ENCODE measurements around the gene RMDN3.

RMDN3 gene

GRCh38 chr15:40696228-40696627 lies 58.8 kb downstream of the RMDN3 start:
- peak overlapping the region; percentile 94 for H3K4me3 ChIP-seq (ENCODE audit: low read length)
- DNase-seq (ENCODE audit: low read depth): no peak
- no peak for TF ChIP-seq CTCF (conservative IDR thresholded peaks at IDR 0.05; ENCODE audit: low read depth, low read length)

GRCh38 chr15:40695469-40695890 lies 59.6 kb downstream of the RMDN3 start:
- TF ChIP-seq CTCF (conservative IDR thresholded peaks at IDR 0.05; ENCODE audit: low read depth, low read length): no peak
- H3K4me3 ChIP-seq (ENCODE audit: low read length): peak overlapping the region; percentile 94
- no peak for DNase-seq (ENCODE audit: low read depth)

- DNase-seq (ENCODE audit: low read depth): peak; percentile 78
- no peak for TF ChIP-seq CTCF (conservative IDR thresholded peaks at IDR 0.05; ENCODE audit: low read depth, low read length)
- H3K4me3 ChIP-seq (ENCODE audit: low read length): peak within 1 kb of the TSS; percentile 94
Observed at GRCh38 chr15:40694688-40695468, 60.2 kb downstream of the RMDN3 start, which contains the start of gene RAD51. RAD51 (plus strand) TSS chr15:40695174; CDS start chr15:40698759, 3,585 bp downstream.

GRCh38 chr15:40693904-40694687 lies 61.0 kb downstream of the RMDN3 start:
- no peak for DNase-seq (ENCODE audit: low read depth)
- H3K4me3 ChIP-seq (ENCODE audit: low read length): peak overlapping the region; percentile 94
- TF ChIP-seq CTCF (conservative IDR thresholded peaks at IDR 0.05; ENCODE audit: low read depth, low read length): no peak

GRCh38 chr15:40691737-40692136 lies 63.3 kb downstream of the RMDN3 start:
- DNase-seq (ENCODE audit: low read depth): no peak
- TF ChIP-seq CTCF (conservative IDR thresholded peaks at IDR 0.05; ENCODE audit: low read depth, low read length): no peak
- H3K4me3 ChIP-seq (ENCODE audit: low read length): no peak overlapping the region

GRCh38 chr15:40688932-40689799 lies 65.9 kb downstream of the RMDN3 start:
- H3K4me3 ChIP-seq (ENCODE audit: low read length): no peak overlapping the region
- no peak for DNase-seq (ENCODE audit: low read depth)
- no peak for TF ChIP-seq CTCF (conservative IDR thresholded peaks at IDR 0.05; ENCODE audit: low read depth, low read length)

Measured in retinal pigment epithelial cell (primary cell).